CD4-positive, alpha-beta T cell treated with Interleukin-10 for 1 hour (primary cell): ENCODE measurements around the gene IQCF2.
"Not testable (repeated sequence)": the region's sequence is repeated elsewhere in the genome, so short reads cannot be mapped to it uniquely, and the experiment has no call there.

Source experiments
- DNase-seq: peaks from one replicate; pipeline ENCODE4 v3.0.0-alpha.2; 2020

The IQCF2 gene

DNA sequence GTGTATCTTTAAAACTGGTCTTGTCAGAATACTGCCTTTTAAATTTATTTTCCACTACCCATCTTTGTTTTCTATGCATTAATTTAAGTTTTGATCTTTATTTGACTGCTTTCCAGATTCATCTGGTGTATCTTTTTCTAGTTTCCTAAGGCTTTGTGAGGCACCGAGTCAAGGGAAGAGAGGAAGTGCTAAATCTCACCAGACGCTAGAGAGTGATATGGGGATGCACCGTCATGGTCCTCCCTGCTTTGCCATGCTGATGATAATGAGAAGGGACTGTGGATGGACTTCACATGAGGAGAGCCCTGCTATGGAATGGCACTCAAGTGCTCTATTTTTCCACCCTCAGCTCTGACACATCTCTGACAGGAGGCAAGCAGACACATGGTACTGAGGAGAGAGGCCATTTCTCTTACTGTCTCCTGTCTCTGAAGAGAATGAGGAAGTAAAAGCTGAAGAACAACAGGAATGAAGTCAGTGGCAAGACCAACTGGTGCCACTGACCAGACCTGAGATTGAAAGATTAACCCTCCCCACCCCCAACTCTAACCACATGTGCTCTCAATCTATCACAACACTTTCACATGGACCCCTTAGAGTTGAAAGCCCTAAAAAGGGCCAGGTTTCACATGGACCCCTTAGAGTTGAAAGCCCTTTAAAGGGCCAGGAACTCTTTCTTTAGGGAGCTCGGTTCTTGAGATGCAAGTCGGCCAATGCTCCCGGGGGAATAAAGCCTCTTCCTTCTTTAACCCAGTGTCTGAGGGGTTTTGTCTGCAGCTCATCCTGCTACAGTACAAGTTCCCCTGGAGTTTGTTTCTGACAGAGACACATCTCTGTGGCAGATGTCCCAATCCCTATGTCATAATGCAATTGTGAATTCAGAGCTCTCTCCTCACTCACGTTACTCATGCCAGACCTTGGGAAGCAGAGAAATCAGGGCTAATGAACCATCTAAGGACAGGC lies at the start of gene IQCF2:
Gene IQCF2, plus strand, starts transcription at position 913 of the 963 bp plus-strand sequence. CDS start 52 bp downstream, outside the sequence.
- no peak for DNase-seq

DNA sequence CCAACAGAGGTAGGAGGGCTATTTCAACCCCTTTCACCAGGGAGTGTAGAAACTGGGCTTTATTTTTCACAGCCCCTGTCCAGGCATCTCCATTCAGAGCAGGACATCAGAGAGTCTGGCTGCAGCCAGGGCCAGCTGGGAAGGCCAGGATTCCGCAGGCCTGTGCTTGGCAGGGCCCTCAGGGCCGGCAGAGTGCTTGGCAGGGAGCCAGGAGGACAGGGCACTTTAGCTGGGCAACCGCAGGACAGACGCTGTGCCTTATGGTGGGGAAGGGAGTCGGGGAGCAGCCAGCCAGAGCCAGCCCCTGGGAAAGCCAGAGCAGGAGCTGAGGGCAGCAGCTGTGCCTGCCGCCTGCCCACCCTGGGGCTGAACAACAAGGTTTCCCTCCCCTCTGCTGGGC lies 47.9 kb upstream of the IQCF2 start:
- no peak for DNase-seq

DNA sequence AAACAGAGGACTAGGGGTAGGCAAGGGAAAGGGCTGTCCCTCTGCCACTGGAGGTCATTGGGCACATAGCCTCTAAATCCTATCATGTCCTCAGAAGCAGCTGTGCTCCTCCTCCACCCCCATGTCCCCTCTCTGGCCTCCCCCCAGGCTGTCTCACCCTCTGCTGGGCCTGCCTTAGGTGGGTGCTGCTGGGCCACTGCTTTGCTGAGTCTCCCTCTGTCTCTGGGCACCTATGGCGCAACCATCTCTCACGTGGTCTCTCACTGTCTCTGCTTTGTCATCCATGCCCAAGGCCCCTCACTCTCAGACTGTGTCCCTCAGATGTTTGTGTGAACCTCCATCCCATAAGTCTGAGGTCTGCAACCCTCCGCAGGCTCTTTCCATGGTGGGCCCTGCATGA lies 47.4 kb upstream of the IQCF2 start:
- DNase-seq: no peak

DNA sequence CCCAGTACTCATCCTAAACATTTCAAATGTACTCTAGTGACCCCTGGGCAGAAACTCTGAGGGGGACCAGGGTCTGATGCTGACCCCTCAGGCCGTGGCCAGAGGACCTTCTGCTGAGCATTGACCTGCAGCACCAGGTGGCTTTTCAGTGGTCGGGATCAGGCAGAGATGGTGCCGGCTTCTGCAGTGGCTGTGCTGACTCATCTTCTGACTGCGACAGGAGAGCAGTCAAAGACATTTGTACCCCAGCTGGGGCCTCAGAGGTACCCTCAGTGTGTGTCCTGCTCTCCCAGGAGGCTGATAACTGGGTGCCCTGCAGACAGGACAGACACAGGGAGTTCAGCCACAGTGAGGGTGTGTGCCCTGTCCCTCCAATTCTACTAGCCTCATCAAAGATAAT lies 45.8 kb upstream of the IQCF2 start:
- DNase-seq: no peak

DNA sequence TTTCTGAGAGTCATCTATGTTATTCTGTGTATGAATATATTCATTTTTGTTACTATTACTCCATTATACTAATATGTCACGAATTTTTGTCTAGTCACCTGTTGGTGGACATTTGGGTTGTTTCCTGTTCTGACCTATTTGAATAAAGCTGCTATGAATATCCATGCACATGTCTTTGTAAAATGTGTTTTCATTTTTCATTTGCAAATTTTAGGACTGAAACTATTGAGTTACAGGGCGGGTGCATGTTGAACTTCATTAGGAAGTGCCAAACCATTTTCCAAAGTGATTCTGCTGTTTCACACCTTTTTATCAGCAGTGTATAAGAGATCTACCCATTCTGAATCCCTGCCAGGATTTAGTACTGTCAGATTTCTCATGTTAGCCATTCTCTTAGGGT lies 44.7 kb upstream of the IQCF2 start:
- DNase-seq: no peak

DNA sequence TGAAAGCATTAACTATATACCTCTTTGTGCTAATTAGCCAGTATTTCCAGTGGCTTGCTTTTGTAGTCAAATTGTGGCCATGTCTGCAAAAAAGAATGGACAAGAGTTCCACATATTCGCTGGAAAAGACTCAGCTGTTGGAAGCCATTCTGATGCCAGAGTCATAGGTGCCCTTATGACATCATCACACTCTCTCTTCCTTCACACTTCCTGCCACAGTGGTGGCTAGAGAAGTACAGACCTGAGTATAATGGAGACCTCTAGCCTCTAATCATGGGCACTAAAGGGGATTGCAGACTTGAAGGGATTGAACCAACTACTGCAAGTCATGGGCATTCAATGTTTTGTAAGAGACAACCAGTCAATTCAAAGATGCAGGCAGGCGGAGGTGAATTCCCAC lies 44.0 kb upstream of the IQCF2 start:
- no peak for DNase-seq

DNA sequence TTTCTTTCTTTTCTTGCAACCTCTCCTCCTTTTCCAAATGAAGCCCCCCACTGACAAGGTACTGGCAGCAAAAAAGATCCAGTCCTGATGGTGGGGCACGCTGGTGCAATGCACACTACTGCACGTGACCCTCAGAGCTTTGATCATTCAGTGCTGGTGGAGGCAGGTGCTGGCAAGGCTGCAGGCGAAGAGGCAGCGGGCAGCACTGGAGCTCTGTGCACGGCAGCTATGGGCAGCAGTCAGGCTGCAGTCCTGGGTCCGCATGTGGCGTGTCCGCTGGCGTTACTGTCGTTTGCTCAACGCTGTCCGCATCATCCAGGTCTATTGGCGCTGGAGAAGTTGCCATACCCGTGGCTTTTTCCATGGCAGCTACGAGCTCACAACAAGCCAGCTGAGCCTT lies 42.3 kb upstream of the IQCF2 start:
- no peak for DNase-seq

DNA sequence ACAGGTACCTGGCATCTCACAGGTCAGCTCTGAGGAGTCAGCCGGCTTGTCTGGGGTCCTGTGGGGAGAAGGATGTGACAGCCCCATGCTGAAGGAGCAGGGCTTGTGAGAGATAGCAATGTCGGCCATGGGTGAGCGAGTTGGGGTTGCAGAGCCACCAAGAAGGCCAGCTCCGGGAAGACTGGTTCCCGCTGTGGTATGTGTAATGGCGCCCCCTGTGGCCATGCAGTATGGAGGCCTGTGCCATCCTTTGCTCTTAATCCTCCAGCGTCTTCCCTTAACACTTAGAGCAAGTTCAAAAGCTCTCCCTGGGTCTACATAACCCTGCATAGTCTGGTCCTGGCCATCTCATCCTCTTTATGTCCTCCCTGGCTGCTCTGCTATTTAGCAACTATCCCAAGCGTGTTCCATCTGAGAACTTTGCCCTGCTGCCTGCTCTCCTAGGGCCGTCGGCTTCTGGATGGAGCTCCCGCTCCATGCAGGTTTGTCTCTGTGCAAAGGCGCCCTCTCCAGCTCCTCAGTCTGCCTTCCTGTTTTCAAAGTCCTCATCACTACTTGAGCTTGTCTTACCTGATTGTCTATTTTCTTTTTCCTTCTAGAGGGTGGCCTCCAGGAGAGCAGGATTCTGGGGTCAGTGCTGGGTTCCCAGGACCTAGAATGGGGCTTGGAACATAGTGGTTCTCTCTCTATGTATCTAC lies 41.6 kb upstream of the IQCF2 start:
- DNase-seq: no peak

DNA sequence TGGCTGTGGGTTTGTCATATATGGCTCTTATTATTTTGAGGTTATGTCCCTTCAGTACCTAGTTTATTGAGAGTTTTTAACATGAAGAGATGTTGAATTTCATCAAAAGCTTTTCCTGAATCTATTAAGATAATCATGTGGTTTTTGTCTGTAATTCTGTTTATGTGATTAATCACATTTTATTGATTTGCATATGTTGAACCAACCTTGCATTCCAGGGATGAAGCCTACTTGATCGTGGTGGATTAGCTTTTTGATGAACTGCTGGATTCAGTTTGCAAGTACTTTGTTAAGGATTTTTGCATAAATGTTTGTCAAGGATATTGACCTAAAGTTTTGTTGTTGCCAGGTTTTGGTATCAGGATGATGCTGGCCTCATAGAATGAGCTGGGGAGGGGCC lies 33.1 kb upstream of the IQCF2 start:
- DNase-seq: no peak

DNA sequence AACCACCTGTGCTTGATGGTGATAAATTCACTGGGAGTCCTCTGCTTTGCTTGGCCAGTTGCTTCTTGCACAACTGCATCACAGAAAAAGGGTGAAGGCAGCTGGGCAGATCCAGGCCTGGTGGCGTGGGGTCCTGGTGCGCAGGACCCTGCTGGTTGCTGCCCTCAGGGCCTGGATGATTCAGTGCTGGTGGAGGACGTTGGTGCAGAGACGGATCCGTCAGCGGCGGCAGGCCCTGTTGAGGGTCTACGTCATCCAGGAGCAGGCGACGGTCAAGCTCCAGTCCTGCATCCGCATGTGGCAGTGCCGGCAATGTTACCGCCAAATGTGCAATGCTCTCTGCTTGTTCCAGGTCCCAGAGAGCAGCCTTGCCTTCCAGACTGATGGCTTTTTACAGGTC lies 31.1 kb upstream of the IQCF2 start:
- no peak for DNase-seq

DNA sequence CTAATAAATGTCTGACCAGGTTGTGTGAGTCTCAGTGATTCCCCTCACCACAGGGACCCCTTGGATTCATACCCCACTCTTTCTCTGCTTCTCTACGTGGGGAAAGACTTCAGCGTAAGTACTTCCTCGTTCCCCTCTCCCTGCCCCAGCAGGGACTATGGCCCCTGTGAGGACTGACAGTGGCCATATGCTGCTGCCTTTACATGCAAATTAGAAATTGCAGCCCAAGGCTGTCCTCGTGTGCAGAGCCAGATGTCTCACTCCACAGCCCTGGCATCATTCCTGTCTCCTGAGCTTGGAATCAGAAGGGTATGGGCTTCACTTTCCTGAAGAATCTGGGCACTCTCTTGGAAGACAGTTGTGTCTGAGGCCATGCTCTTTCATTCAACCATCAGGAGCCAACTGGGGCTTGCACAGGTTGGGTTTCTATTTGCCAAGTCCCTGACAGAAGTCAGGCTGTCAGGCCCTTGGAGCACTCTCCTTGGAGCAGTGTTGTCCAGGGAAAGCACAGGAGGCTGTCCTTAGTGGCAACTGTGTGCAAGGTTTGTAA lies 30.5 kb upstream of the IQCF2 start:
- DNase-seq: no peak

DNA sequence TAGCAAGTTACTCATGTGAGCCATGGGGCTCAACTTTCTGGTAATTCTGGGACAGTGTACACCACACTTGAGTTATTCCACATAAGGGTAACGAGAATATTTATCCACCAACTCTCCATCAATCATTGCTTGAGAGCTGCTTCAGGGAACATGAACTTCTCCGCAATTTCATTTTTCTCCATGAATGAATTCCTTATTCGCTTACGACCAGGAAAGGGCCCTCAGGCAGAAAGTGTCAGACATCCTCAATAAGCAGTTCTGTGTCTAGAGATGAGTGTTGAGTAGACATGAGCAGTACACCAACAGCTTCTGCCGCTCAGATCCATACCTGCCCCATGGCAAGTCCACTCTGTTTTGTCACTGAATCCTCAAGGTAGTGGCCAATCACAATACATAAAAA lies 24.8 kb upstream of the IQCF2 start:
- DNase-seq: no peak

DNA sequence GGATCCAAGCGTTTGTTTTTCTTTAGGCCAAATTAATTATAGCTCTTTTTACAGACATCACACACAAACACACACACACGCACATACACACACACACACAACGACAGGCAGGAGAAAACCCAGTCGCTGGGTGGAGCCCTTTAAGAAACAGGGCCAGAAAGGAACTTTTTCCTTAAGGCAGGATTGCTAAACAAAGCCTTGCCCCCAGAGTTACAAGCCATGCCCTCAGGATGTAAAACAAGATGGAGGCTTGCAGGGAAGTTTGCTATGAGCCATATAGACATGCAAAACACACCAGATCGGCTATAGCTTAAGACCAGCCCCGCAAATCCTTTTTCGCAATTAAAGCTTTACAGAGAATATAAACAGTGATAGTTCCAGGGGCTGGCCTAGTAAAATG lies 16.3 kb upstream of the IQCF2 start:
- no peak for DNase-seq

DNA sequence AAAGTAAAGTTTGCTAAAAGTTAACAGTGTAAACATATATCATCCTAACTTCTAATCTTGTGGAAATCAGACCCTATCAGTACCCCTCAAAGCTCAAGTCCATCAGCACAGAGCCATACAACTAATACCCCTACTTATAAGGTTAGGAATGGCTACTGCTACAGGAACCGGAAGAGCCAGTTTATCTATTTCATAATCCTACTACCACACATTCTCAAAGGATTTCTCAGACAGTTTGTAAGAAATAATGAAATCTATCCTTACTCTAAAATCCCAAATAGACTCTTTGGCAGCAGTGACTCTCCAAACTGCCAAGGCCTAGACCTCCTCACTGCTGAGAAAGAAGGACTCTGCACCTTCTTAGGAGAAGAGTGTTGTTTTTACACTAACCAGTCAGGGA lies 6.0 kb upstream of the IQCF2 start:
- not testable (repeated sequence) for DNase-seq

DNA sequence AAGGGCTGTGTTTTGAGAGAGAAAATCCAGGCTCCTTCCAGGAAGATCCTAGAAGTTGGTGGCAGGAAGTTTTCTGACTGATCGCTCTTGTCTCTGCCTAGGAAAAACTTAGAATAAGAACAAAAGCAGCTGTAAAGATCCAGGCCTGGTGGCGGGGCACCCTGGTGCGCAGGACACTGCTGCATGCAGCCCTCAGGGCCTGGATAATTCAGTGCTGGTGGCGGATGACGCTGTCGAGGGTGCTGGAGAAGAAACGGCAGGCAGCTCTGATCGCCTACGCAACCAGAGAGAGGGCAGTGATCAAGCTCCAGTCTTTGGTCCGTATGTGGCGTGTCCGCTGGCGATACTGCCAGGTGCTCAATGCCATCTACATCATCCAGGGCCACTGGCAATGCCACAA lies 1.5 kb downstream of the IQCF2 start:
- DNase-seq: no peak

DNA sequence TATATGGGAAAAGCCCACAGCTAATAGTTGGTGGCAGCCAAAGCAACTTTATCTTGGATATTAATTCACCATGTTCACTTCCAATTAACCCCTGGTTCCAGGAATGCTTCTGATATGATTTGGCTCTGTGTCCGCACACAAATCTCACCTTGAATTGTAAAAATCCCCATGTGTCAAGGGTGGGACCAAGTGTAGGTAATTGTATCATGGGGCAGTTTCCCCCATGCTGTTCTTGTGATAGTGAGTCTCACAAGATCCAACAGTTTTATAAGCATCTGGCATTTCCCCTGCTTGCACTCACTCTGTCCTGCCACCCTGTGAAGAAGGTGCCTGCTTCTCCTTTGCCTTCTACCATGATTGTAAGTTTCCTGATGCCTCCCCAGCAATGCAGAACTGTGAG lies 7.5 kb downstream of the IQCF2 start:
- DNase-seq: not testable (repeated sequence)

DNA sequence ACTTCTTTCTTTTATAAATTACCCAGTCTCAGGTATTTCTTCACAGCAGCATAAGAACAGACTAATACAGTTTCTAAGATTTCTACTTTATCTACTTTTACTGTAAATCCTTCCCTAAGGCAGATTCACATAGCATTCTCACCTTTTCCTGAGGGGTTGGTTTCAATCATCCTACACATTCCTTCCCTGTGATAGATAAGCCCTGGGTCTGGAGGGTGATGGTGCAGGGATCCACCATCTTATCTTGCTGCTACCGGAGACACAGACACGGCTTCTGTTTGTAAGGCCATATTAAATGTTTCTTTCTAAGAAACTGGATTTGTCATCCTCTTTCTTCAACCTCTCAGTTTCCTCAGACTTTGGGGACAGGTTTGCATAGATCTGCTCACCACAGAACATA lies 7.9 kb downstream of the IQCF2 start:
- DNase-seq: no peak

DNA sequence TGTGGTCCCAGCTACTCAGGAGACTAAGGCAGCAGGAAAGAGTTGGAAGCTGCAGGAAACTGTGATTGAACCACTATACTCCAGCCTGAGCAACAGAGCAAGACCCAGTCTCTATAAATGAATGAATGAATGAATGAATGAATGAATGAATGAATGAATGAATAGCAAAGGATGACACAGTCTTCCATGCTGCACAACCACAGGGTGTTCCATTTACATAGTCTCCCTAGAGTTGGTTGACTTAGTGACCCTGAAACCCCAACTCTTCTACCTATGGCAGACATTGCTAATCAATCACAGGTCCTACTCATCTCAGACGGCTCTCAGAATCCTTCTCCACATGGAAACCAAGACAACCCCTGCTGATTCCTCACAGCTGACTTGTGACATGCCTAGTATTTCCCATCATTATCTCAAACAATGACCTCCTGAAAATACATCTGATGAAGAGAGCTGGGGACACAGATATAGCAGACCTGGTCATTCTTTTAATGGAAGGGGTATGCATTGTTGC lies 11.9 kb downstream of the IQCF2 start:
- no peak for DNase-seq

DNA sequence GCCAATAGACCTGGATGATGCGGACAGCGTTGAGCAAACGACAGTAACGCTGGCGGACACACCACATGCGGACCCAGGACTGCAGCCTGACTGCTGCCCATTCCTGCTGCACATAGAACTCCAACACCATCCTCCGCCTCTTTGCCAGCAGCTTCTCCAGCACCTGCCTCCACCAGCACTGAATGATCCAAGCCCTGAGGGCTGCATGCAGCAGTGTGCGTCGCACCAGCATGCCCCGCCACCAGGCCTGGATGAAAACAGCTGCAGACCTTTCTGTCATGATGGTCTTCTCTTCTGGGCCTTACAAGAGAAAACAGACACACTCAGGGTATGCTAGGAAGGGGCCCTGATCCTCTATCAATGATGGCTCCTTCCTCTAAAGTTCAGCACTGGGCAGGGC lies 12.5 kb downstream of the IQCF2 start:
- DNase-seq: no peak

DNA sequence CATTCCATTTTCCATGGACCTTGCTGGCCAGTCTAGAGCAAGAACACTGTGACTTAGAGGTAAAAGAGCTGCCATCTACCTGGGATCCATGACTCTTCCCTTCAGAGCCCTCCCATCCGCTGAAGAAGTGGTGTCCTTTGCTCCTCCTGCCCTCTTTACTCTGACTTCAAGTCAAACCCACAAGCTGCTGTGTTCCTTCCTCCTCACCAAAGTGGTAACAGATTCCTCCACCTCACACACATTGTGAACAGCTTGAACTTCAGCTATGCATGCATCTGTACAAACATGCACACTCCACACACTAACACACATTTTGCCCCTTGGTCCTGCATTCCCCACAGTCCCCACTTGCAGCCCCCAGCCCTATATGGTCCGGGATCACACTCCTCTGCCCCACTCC lies 13.0 kb downstream of the IQCF2 start:
- DNase-seq: no peak

DNA sequence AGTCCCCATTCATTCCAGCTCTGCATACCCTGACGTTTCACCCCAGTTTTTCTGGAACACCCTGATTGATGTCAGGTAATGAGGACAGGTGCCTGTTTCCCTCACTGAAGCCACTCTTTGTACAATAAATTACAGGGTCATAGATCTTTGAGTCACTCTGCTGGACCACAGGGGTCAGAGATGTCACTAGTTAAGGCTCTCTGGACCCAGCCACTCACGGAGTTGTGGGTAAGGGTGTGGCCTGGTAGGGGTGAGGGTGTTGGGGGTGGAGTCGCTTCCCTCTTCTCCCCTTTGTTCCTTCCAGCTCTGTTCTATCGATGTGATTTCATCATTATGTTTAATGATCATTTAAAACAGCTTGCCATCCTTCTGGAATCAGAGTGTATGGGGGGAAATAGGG lies 13.5 kb downstream of the IQCF2 start:
- no peak for DNase-seq

DNA sequence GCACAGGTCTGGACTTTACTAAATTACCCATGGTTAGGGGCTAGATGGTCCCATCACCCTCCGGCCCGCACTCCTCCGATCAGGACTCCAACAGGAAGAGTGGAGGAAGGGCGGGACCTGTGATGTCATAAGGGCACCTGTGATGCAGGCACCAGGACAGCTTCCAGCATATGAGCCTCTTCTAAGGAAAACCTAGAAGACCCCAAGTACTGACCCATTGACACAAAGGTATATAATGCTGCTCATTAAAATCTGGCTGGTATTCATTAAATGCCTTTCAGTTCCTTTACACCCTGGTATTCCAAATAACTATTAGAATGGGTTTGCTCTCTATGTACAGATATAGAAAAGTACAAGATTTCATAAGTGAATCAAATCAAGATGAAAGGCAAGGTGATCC lies 14.1 kb downstream of the IQCF2 start, which contains the start of gene IQCF5:
Gene IQCF5, minus strand, starts transcription at position 101 of the 400 bp plus-strand sequence. Its CDS starts 70 bp downstream, at position 31.
- no peak for DNase-seq

DNA sequence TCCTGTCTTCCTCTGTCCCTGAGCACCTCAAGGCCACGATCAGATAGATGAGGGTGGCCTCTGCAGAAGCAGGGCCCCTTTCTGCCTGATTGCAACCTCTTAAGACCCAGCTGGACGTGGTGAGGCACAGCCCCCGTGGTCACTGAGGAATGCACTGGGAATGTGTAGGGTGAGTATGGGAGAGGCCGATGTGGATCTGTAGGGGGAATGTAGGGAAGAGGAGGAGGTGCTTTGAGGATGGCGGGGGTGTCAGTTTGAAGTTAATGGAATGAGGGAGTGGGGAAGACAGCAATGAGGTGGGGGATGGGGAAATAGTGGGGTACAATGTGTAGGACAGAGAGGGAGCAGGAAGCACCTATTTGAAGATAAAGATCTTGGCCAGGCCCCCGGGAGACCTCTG lies 14.8 kb downstream of the IQCF2 start:
- DNase-seq: no peak

DNA sequence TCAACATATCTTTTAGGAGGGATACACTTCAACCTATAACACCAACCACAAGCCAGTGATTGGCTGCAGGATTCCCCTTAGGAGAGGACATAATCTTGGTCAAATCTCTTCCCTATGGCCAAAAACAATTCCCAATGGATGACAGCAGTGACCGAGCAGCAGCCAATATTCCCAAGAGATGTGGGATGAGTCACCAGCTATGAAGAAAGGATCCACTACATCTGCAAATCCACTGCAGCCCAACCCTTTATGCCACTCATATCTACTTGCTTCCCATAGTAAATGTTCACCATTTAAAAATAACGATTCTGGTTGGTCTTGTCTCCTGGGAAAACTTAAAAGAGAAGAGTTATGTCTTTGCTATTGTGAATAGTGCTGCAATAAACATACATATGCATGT lies 18.5 kb downstream of the IQCF2 start:
- no peak for DNase-seq
